Thyroid gland (tissue), 4 donors: ENCODE results near the gene ACAD11. TPM values are rescaled to one million over a fixed set of nuclear protein-coding genes. Genes with fewer than 3 reads are reported as not detected.
A peak's percentile ranks its signal among the peaks of the same experiment; 100 is the strongest.
"Not testable (repeated sequence)": the region's sequence is repeated elsewhere in the genome, so short reads cannot be mapped to it uniquely, and the experiment has no call there.

Experiments used
- DNase-seq, 2 donors: peaks; one replicate each; pipeline ENCODE4 v3.0.0-alpha.2; 2019
- H3K27ac ChIP-seq, 3 donors: fragments of 200-600 bp; sonication (generic); 1 replicate in 2 of 3; 2 replicates in 1 of 3; pipeline ENCODE4 v1.5.1; 2016 to 2019; ENCODE audit warnings: mild to moderate bottlenecking in 1 of 3, moderate library complexity in 1 of 3
- H3K27me3 ChIP-seq: fragments of 200-600 bp; sonication (generic); one replicate; pipeline ENCODE4 v1.5.1; 2019
- H3K36me3 ChIP-seq, 2 donors: fragments of 200-600 bp; sonication (generic); one replicate each; pipeline ENCODE4 v1.5.1; 2016 to 2019
- H3K4me1 ChIP-seq, 2 donors: fragments of 200-600 bp; sonication (generic); one replicate each; pipeline ENCODE4 v1.5.1; 2017 to 2019
- H3K4me3 ChIP-seq, 3 donors: fragments of 200-600 bp; sonication (generic); replicated peaks in 1 of 3; 1 replicate in 2 of 3; 2 replicates in 1 of 3; pipeline ENCODE4 v1.5.1; 2016; ENCODE audit warnings: mild to moderate bottlenecking in 1 of 3
- H3K9me3 ChIP-seq: fragments of 200-600 bp; sonication (generic); one replicate; pipeline ENCODE4 v1.5.1; 2017
- CTCF ChIP-seq, 6 experiments: fragments of 200-600 bp in 3 of 6; fragments of 450-650 bp in 3 of 6; sonication (generic) in 3 of 6; IDR thresholded peaks; one replicate each; pipeline ENCODE4 v1.5.1; 2016 to 2019; ENCODE audit warnings: antibody characterized with exemption in 6 of 6, mild to moderate bottlenecking in 2 of 6, inconsistent platforms in 1 of 6, moderate library complexity in 1 of 6
- POLR2A ChIP-seq, 2 donors: fragments of 450-650 bp; IDR thresholded peaks; one replicate each; pipeline ENCODE4 v1.6.1; 2017; ENCODE audit warnings: antibody characterized with exemption in 2 of 2, mild to moderate bottlenecking in 2 of 2, moderate library complexity in 1 of 2
- WGBS, 2 donors: methylation state at CpG; one replicate each; pipeline ENCODE4 v1.1.5; 2017; 5-methylcytosine and 5-hydroxymethylcytosine counted together
- intact Hi-C: fragments of 100-400 bp; cut with DNase I; formaldehyde crosslinking; loops from one replicate; pipeline ENCODE4 v1.15.1; 2023
- total RNA-seq, 4 donors: library from RNA; depleted of rRNA; stranded (reverse); fragments of >200 nt; gene quantifications; one replicate each; pipeline ENCODE4 v1.2.3, GENCODE V29; 2016

ACAD11 gene
- total RNA-seq, 4 donors from 2014 or later: 34.9 to 42.6 (median 42.3) TPM

GRCh38 chr3:132641837-132642538 lies 17.6 kb downstream of the ACAD11 start:
- DNase-seq: no peak

GRCh38 chr3:132641427-132641826 lies 18.2 kb downstream of the ACAD11 start:
- not testable (repeated sequence) for H3K36me3 ChIP-seq, H3K4me1 ChIP-seq, H3K4me3 ChIP-seq, H3K9me3 ChIP-seq, H3K27ac ChIP-seq, DNase-seq, H3K27me3 ChIP-seq
- intact Hi-C loops: loop anchor here (5.0 kb wide), 1 partner anchor 104 kb away; no protein-coding TSS in a partner anchor
- WGBS, 2 donors: 91 to 94% methylated on average over 2 of the region's 2 CpGs

More at GRCh38 chr3:132641837-132642538, 17.6 kb downstream of the ACAD11 start:
- 63 to 78% methylated on average over 5 of the region's 5 CpGs for WGBS, 2 donors
- Histone ChIP-seq H3K27ac (no peak overlapping the region), H3K27me3 (no peaks in the 10 kb centered on the region), H3K9me3 (no peaks in the 10 kb centered on the region), H3K4me3 (no peak overlapping the region), H3K4me1 (no peaks in the 10 kb centered on the region), H3K36me3 (peaks cover 5 to 9% of the 10 kb centered on the region in 2 donors)
- TF ChIP-seq POLR2A (IDR thresholded peaks at IDR 0.05) (no peak), CTCF (IDR thresholded peaks at IDR 0.05) (peak; percentile 41 to 81 (median 79))
- intact Hi-C loops: loop anchor here (5.0 kb wide), 1 partner anchor 105 kb away; no protein-coding TSS in a partner anchor

GRCh38 chr3:132638706-132639105 lies 20.9 kb downstream of the ACAD11 start:
- no peaks in the 10 kb centered on the region for H3K27me3 ChIP-seq
- H3K4me3 ChIP-seq: no peak overlapping the region
- H3K27ac ChIP-seq: no peak overlapping the region
- H3K36me3 ChIP-seq: peaks cover 5 to 9% of the 10 kb centered on the region in 2 donors
- DNase-seq: no peak
- H3K4me1 ChIP-seq: no peaks in the 10 kb centered on the region
- TF ChIP-seq CTCF (IDR thresholded peaks at IDR 0.05): no peak
- TF ChIP-seq POLR2A (IDR thresholded peaks at IDR 0.05): no peak
- no peaks in the 10 kb centered on the region for H3K9me3 ChIP-seq
- intact Hi-C loops: no loop called here

DNA sequence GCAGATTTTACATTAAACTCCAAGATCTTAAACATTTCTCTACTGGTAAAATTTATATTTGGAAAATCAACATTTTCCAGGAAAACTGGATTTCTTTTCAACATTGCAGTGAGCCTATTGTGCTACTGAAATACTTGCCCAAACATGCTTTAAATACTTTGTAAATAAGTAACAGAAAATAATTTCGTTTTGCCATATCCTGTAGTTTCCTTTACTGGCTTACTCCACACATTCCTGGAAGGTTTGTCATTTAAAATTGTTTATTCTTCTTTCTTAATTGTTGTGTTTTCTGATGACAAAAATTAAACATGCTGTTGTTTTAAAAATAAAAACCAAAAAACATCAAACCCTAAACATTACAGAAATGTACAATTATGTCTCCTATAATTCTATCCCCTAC lies 22.0 kb downstream of the ACAD11 start:
- intact Hi-C loops: no loop called here
- WGBS, 2 donors: 74% methylated on average over 1 of the region's 1 CpG
- TF ChIP-seq POLR2A (IDR thresholded peaks at IDR 0.05) (no peak), CTCF (IDR thresholded peaks at IDR 0.05) (no peak)
- Histone ChIP-seq H3K4me1 (no peaks in the 10 kb centered on the region), H3K36me3 (peaks cover 5 to 9% of the 10 kb centered on the region in 2 donors), H3K9me3 (no peaks in the 10 kb centered on the region), H3K27me3 (no peaks in the 10 kb centered on the region), H3K4me3 (no peak overlapping the region), H3K27ac (no peak overlapping the region)
- no peak for DNase-seq

DNA sequence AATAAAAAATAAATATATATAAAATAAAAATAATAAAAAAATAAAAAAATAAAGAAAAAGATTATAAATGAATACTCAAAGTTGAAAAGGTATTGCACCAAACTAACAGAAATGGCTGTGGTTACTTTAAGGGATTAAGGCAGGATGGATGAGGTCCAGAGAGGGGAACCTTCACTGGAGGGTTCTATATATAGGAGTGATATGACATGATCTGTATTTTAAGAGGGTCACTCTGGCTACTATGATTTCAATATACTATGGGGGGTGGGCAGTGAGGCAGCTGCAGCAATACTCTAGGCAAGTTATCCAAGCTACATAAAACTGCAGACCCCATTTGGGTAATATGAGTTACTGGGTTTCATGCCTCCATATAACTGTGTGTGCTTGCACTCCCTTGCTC lies 24.6 kb downstream of the ACAD11 start:
- H3K9me3 ChIP-seq: no peaks in the 10 kb centered on the region
- no peaks in the 10 kb centered on the region for H3K4me1 ChIP-seq
- peaks cover under 1 to 5% of the 10 kb centered on the region in 2 donors for H3K36me3 ChIP-seq
- DNase-seq: no peak
- no peak overlapping the region for H3K27ac ChIP-seq
- intact Hi-C loops: no loop called here
- TF ChIP-seq CTCF (IDR thresholded peaks at IDR 0.05): no peak
- no peak for TF ChIP-seq POLR2A (IDR thresholded peaks at IDR 0.05)
- no peak overlapping the region for H3K4me3 ChIP-seq
- H3K27me3 ChIP-seq: no peaks in the 10 kb centered on the region
